Measurements from ENCODE around the gene MED22.

Gene MED22

GRCh38 chr9:133375724-133376654 lies 28.1 kb upstream of the MED22 start, which contains the start of the genes STKLD1 and SURF4:
Gene STKLD1 (plus strand): TSS chr9:133376366. CDS start chr9:133376474, 108 bp downstream.
Gene SURF4 (minus strand): TSS chr9:133376060. CDS start chr9:133375969, 91 bp downstream.
- peak; percentile 92 for DNase-seq (ENCODE audit: low spot score)

- peak; percentile 50 for DNase-seq (ENCODE audit: low spot score)
Observed at GRCh38 chr9:133375116-133375723, 27.3 kb upstream of the MED22 start.

GRCh38 chr9:133374612-133375115 lies 26.7 kb upstream of the MED22 start:
- no peak for DNase-seq (ENCODE audit: low spot score)

- DNase-seq (ENCODE audit: low spot score): no peak
Observed at GRCh38 chr9:133372144-133372543, 24.2 kb upstream of the MED22 start.

- no peak for DNase-seq (ENCODE audit: low spot score)
Observed at GRCh38 chr9:133371261-133371711, 23.4 kb upstream of the MED22 start.

- no peak for DNase-seq (ENCODE audit: low spot score)
Observed at GRCh38 chr9:133370685-133371084, 22.8 kb upstream of the MED22 start.

- DNase-seq (ENCODE audit: low spot score): no peak
Observed at GRCh38 chr9:133369933-133370332, 22.0 kb upstream of the MED22 start.

- no peak for DNase-seq (ENCODE audit: low spot score)
Observed at GRCh38 chr9:133369422-133369821, 21.5 kb upstream of the MED22 start.

GRCh38 chr9:133368249-133368881 lies 20.4 kb upstream of the MED22 start:
- DNase-seq (ENCODE audit: low spot score): no peak

GRCh38 chr9:133367778-133368177 lies 19.8 kb upstream of the MED22 start:
- no peak for DNase-seq (ENCODE audit: low spot score)

GRCh38 chr9:133367221-133367620 lies 19.3 kb upstream of the MED22 start:
- no peak for DNase-seq (ENCODE audit: low spot score)

GRCh38 chr9:133366435-133366834 lies 18.5 kb upstream of the MED22 start:
- DNase-seq (ENCODE audit: low spot score): no peak

- DNase-seq (ENCODE audit: low spot score): no peak
Observed at GRCh38 chr9:133362359-133363044, 14.6 kb upstream of the MED22 start.

GRCh38 chr9:133361507-133362092 lies 13.7 kb upstream of the MED22 start:
- no peak for DNase-seq (ENCODE audit: low spot score)

- DNase-seq (ENCODE audit: low spot score): no peak
Observed at GRCh38 chr9:133360400-133361393, 12.8 kb upstream of the MED22 start.

GRCh38 chr9:133359399-133360175 lies 11.7 kb upstream of the MED22 start:
- DNase-seq (ENCODE audit: low spot score): no peak

- no peak for DNase-seq (ENCODE audit: low spot score)
Observed at GRCh38 chr9:133357656-133358055, 9.7 kb upstream of the MED22 start.

GRCh38 chr9:133356391-133357091 lies 8.6 kb upstream of the MED22 start, which contains the start of the genes SURF1 and SURF2:
Gene SURF1 (minus strand): TSS chr9:133356487. CDS start chr9:133356453, 34 bp downstream.
Gene SURF2 (plus strand): TSS chr9:133356550. CDS start chr9:133356593, 43 bp downstream.
- peak; percentile 80 for DNase-seq (ENCODE audit: low spot score)

Measured in SW480 (cell line).